Gastroesophageal sphincter (tissue), 3 donors: ENCODE data around the gene PNMT.
A peak's percentile ranks its signal among the peaks of the same experiment; 100 is the strongest.

ENCODE experiments used
- CTCF ChIP-seq, 4 experiments: fragments of 200-600 bp in 2 of 4; fragments of 450-650 bp in 2 of 4; sonication (generic) in 1 of 4; IDR thresholded peaks; one replicate each; pipeline ENCODE4 v1.5.1; 2017 to 2019; ENCODE audit warnings: antibody characterized with exemption in 4 of 4, mild to moderate bottlenecking in 2 of 4, moderate library complexity in 2 of 4
- POLR2A ChIP-seq, 2 donors: fragments of 450-650 bp; IDR thresholded peaks; one replicate each; pipeline ENCODE4 v1.6.1; 2017; ENCODE audit warnings: antibody characterized with exemption in 2 of 2, mild to moderate bottlenecking in 2 of 2, moderate library complexity in 1 of 2
- POLR2AphosphoS5 ChIP-seq: sonication (generic); formaldehyde crosslinking; IDR thresholded peaks from one replicate; pipeline ENCODE4 v1.6.1; 2017; ENCODE audit warnings: antibody characterized with exemption

GRCh38 chr17:39667262-39667944 is 850 bp upstream of the PNMT start:
- TF ChIP-seq CTCF (IDR thresholded peaks at IDR 0.05) (no peak), POLR2AphosphoS5 (no peak), POLR2A (IDR thresholded peaks at IDR 0.05) (peak in 1 of 2 donors; percentile 13)
